Panc1 (cell line): Measurements from ENCODE around the gene MLKL. TPM values are rescaled to one million over a fixed set of nuclear protein-coding genes. Genes with fewer than 3 reads are reported as not detected.

Experiments used
- ATAC-seq: fragments of 200-7000 bp; cut with Tn5 transposase; 2 replicates; pipeline ENCODE4 v1.9.1; 2020; ENCODE audit warnings: mild to moderate bottlenecking, moderate library complexity
- BruUV-seq: library from RNA; stranded (reverse); fragments of 400-500 nt; replicated peaks from 2 replicates; lab custom pipeline; 2021; lab: Mats Ljungman, UMichigan
- CTCF ChIA-PET: fragments of 300-600 bp; sonication (Branson Sonifier 250); formaldehyde crosslinking; loops from one replicate; lab custom pipeline; 2022; ENCODE audit warnings: antibody characterized with exemption; lab: Charles Lee
- POLR2A ChIA-PET: fragments of 300-600 bp; sonication (Branson Sonifier 250); formaldehyde crosslinking; loops from one replicate; lab custom pipeline; 2022; ENCODE audit warnings: antibody characterized with exemption; lab: Charles Lee
- DNase-seq: peaks from one replicate; pipeline ENCODE4 v3.0.0-alpha.2; 2010; ENCODE audit warnings: low read depth, low spot score
- H3K27ac ChIP-seq: 2 replicates; pipeline ENCODE4 v1.5.1; 2011; ENCODE audit warnings: mild to moderate bottlenecking, low read length, inconsistent platforms
- H3K27me3 ChIP-seq: fragments of 200-500 bp; sonication (Bioruptor generic); 2 replicates; pipeline ENCODE4 v1.6.0; 2014; ENCODE audit warnings: low read length, inconsistent platforms; ENCODE audit not compliant: control insufficient read depth, insufficient read depth
- H3K36me3 ChIP-seq: fragments of 200-500 bp; sonication (Bioruptor generic); 2 replicates; pipeline ENCODE4 v1.5.1; 2014; ENCODE audit warnings: inconsistent platforms, mild to moderate bottlenecking, low read length, moderate library complexity; ENCODE audit not compliant: control insufficient read depth, insufficient read depth
- H3K4me1 ChIP-seq: 2 replicates; pipeline ENCODE4 v1.5.1; 2011; ENCODE audit warnings: inconsistent platforms, mild to moderate bottlenecking, low read length, moderate library complexity; ENCODE audit not compliant: control insufficient read depth, insufficient read depth
- H3K4me3 ChIP-seq, 2 experiments: 2 replicates each; pipeline ENCODE4 v1.5.1; 2011 to 2012; ENCODE audit warnings: low read depth in 2 of 2, low read length in 2 of 2, mild to moderate bottlenecking in 2 of 2, inconsistent platforms in 1 of 2, moderate library complexity in 1 of 2
- H3K9me3 ChIP-seq: fragments of 200-500 bp; sonication (Bioruptor generic); 2 replicates; pipeline ENCODE4 v1.5.1; 2014; ENCODE audit warnings: low read depth, mild to moderate bottlenecking, inconsistent platforms, low read length, moderate library complexity; ENCODE audit not compliant: control insufficient read depth, insufficient read depth
- POLR2AphosphoS5 ChIP-seq: IDR thresholded peaks from 2 replicates; pipeline ENCODE4 v1.6.1; 2012; ENCODE audit warnings: mild to moderate bottlenecking, low read depth, low read length, moderate library complexity
- REST ChIP-seq, 2 experiments: IDR thresholded peaks; 2 replicates each; pipeline ENCODE4 v1.6.1; 2011 to 2012; ENCODE audit warnings: low read depth in 2 of 2, control low read depth in 1 of 2, low read length in 1 of 2, mild to moderate bottlenecking in 1 of 2, moderate library complexity in 1 of 2; ENCODE audit not compliant: insufficient read depth in 1 of 2
- SIN3A ChIP-seq: IDR thresholded peaks from 2 replicates; pipeline ENCODE4 v1.6.1; 2012; ENCODE audit warnings: low read depth, mild to moderate bottlenecking, low read length, moderate library complexity, borderline replicate concordance; ENCODE audit not compliant: insufficient read depth
- TCF7L2 ChIP-seq: IDR thresholded peaks from 2 replicates; pipeline ENCODE4 v1.6.1; 2011; ENCODE audit warnings: mild to moderate bottlenecking, low read depth, low read length, inconsistent platforms
- in situ Hi-C: cut with HindIII; loops from 2 replicates; pipeline ENCODE4 v1.10.0; 2016; ENCODE audit warnings: low sequenced_read_pairs, low pct_unique_long_range_greater_than_20kb
- intact Hi-C: fragments of 100-400 bp; cut with micrococcal nuclease; formaldehyde crosslinking; loops from one replicate; pipeline ENCODE4 v1.10.0; 2022; ENCODE audit not compliant: unreplicated experiment
- total RNA-seq: library from RNA; stranded (reverse); gene quantifications from one replicate; pipeline ENCODE4 v1.2.1, GENCODE V29; 2021; ENCODE audit not compliant: unreplicated experiment
- TF ChIP-seq, protein P1 (sequence below): fragments of 450-650 bp; IDR thresholded peaks from 2 replicates; pipeline ENCODE4 v1.5.1; 2017; ENCODE audit warnings: mild to moderate bottlenecking

MLKL gene
- total RNA-seq, 1 experiment from 2014 or later: 4.8 TPM

- no peak overlapping the region for H3K4me3 ChIP-seq
- in situ Hi-C loops (no loop called here), intact Hi-C loops (no loop called here)
- POLR2A ChIA-PET: no interaction called here
- TF ChIP-seq, protein P1, sequence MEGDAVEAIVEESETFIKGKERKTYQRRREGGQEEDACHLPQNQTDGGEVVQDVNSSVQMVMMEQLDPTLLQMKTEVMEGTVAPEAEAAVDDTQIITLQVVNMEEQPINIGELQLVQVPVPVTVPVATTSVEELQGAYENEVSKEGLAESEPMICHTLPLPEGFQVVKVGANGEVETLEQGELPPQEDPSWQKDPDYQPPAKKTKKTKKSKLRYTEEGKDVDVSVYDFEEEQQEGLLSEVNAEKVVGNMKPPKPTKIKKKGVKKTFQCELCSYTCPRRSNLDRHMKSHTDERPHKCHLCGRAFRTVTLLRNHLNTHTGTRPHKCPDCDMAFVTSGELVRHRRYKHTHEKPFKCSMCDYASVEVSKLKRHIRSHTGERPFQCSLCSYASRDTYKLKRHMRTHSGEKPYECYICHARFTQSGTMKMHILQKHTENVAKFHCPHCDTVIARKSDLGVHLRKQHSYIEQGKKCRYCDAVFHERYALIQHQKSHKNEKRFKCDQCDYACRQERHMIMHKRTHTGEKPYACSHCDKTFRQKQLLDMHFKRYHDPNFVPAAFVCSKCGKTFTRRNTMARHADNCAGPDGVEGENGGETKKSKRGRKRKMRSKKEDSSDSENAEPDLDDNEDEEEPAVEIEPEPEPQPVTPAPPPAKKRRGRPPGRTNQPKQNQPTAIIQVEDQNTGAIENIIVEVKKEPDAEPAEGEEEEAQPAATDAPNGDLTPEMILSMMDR: no peak
- TF ChIP-seq POLR2AphosphoS5 (no peak), TCF7L2 (no peak), SIN3A (no peak), REST (IDR thresholded peaks at IDR 0.05; ENCODE audit: insufficient read depth in 1 of 2, low read depth in 2 of 2, low read length in 1 of 2) (no peak)
- no TSS peak for BruUV-seq
- no peaks in the 10 kb centered on the region for H3K4me1 ChIP-seq
- ATAC-seq: no peak
- no peaks in the 10 kb centered on the region for H3K36me3 ChIP-seq
- CTCF ChIA-PET: no interaction called here
- no peak overlapping the region for H3K27ac ChIP-seq
- H3K9me3 ChIP-seq: no peaks in the 10 kb centered on the region
- no peaks in the 10 kb centered on the region for H3K27me3 ChIP-seq
- no peak for DNase-seq
These were observed 29.4 kb upstream of the MLKL start for GRCh38 chr16:74729783-74730683.

DNA sequence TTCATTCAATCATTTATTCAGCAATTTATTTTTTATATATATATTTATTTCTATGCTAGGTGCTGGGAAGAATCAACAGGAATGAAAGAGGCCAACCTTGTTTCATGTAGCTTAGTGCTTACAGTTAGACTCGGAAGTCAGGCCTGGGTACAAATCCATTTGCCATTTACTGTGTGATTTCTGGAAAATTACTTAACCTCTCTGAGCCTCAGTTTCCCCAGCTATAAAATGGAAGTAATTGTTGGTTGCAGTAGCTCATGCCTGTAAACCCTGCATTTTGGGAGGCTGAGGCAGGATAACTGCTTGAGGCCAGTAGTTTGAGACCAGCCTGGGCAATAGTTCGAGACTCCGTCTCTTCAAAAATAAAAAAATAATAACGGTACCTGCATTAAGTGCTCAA, 27.2 kb upstream of the MLKL start:
- no peaks in the 10 kb centered on the region for H3K9me3 ChIP-seq
- in situ Hi-C loops (no loop called here), intact Hi-C loops (no loop called here)
- no peaks in the 10 kb centered on the region for H3K27me3 ChIP-seq
- CTCF ChIA-PET: interaction anchor here (0.6 kb wide), 1 partner anchor 257 kb away, joined by 3 read pairs; the partner anchor contains the start of gene WDR59
- H3K4me3 ChIP-seq: no peak overlapping the region
- no TSS peak for BruUV-seq
- no peaks in the 10 kb centered on the region for H3K4me1 ChIP-seq
- no peak overlapping the region for H3K27ac ChIP-seq
- POLR2A ChIA-PET: no interaction called here
- H3K36me3 ChIP-seq: no peaks in the 10 kb centered on the region
- no peak for TF ChIP-seq TCF7L2
- no peak for TF ChIP-seq SIN3A
- TF ChIP-seq, protein P1: no peak
- no peak for TF ChIP-seq REST (IDR thresholded peaks at IDR 0.05; ENCODE audit: insufficient read depth in 1 of 2, low read depth in 2 of 2, low read length in 1 of 2)
- TF ChIP-seq POLR2AphosphoS5: no peak
- DNase-seq (no peak), ATAC-seq (no peak)
